Ascending aorta (tissue), 2 donors: ENCODE results near the gene SCYGR8. TPM values are rescaled to one million over a fixed set of nuclear protein-coding genes. Genes with fewer than 3 reads are reported as not detected.

Experiments used
- DNase-seq, 2 donors: peaks; one replicate each; pipeline ENCODE4 v3.0.0-alpha.2; 2019; ENCODE audit warnings: low spot score in 2 of 2
- H3K27ac ChIP-seq, 2 donors: fragments of 200-600 bp; sonication (generic); one replicate each; pipeline ENCODE4 v1.5.1; 2016 to 2017; ENCODE audit warnings: mild to moderate bottlenecking in 1 of 2
- H3K27me3 ChIP-seq: fragments of 200-600 bp; sonication (generic); one replicate; pipeline ENCODE4 v1.5.1; 2017
- H3K36me3 ChIP-seq, 2 donors: fragments of 200-600 bp; sonication (generic); one replicate each; pipeline ENCODE4 v1.5.1; 2016
- H3K4me1 ChIP-seq, 2 donors: fragments of 200-600 bp; sonication (generic); one replicate each; pipeline ENCODE4 v1.5.1; 2016 to 2017; ENCODE audit warnings: mild to moderate bottlenecking in 1 of 2
- H3K4me3 ChIP-seq, 2 donors: fragments of 200-600 bp; sonication (generic); one replicate each; pipeline ENCODE4 v1.5.1; 2016 to 2017; ENCODE audit warnings: mild to moderate bottlenecking in 1 of 2
- H3K9me3 ChIP-seq, 2 donors: fragments of 200-600 bp; sonication (generic); one replicate each; pipeline ENCODE4 v1.5.1; 2016
- intact Hi-C: fragments of 100-400 bp; cut with DNase I; formaldehyde crosslinking; loops from one replicate; pipeline ENCODE4 v1.15.1; 2023
- total RNA-seq: library from RNA; depleted of rRNA; stranded (reverse); fragments of >200 nt; gene quantifications from one replicate; pipeline ENCODE4 v1.1.0, GENCODE V29; 2016
- TF ChIP-seq, protein P1 (sequence below), 3 experiments: fragments of 200-600 bp in 2 of 3; fragments of 450-650 bp in 1 of 3; sonication (generic) in 2 of 3; IDR thresholded peaks; one replicate each; pipeline ENCODE4 v1.5.1; 2016 to 2019; ENCODE audit warnings: antibody characterized with exemption in 3 of 3, mild to moderate bottlenecking in 1 of 3, moderate library complexity in 1 of 3

SCYGR8 gene
- total RNA-seq, 1 donor from 2014 or later: not detected

DNA sequence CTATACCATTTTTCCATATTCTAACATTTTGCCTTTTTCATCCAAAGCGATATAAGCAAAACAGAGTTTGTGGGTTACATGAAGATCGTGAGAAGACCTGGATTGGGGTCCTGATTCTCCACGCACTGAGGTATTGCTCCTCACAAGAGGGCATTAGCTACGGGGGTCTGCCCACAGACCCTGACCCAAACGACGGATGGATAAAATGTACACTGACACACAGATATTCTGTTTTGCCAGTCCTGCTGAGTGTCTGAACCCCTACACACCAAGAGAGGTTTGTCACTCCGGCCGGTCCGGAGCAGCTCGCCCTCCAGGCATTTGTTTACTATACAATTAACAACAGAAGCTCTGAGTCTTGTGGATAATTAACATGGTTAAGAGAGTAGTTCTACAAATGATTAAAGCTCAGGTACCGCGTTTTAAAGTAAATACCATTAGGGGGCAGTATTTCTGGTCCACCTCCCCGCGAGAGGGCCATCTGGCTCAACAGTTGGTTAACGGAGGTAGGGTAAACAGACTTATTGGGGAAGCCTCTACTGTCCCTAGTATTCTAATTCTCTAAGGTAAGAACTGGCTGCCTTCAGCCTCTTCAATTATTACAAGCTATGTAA is 28.4 kb downstream of the SCYGR8 start:
- intact Hi-C loops: no loop called here
- no peaks in the 10 kb centered on the region for H3K9me3 ChIP-seq
- H3K27me3 ChIP-seq: no peaks in the 10 kb centered on the region
- H3K36me3 ChIP-seq: no peaks in the 10 kb centered on the region
- H3K4me3 ChIP-seq: no peak overlapping the region
- H3K4me1 ChIP-seq: no peaks in the 10 kb centered on the region
- TF ChIP-seq, protein P1, sequence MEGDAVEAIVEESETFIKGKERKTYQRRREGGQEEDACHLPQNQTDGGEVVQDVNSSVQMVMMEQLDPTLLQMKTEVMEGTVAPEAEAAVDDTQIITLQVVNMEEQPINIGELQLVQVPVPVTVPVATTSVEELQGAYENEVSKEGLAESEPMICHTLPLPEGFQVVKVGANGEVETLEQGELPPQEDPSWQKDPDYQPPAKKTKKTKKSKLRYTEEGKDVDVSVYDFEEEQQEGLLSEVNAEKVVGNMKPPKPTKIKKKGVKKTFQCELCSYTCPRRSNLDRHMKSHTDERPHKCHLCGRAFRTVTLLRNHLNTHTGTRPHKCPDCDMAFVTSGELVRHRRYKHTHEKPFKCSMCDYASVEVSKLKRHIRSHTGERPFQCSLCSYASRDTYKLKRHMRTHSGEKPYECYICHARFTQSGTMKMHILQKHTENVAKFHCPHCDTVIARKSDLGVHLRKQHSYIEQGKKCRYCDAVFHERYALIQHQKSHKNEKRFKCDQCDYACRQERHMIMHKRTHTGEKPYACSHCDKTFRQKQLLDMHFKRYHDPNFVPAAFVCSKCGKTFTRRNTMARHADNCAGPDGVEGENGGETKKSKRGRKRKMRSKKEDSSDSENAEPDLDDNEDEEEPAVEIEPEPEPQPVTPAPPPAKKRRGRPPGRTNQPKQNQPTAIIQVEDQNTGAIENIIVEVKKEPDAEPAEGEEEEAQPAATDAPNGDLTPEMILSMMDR (IDR thresholded peaks at IDR 0.05): no peak
- no peak overlapping the region for H3K27ac ChIP-seq
- peak in 1 of 2 donors; percentile 18 for DNase-seq

DNA sequence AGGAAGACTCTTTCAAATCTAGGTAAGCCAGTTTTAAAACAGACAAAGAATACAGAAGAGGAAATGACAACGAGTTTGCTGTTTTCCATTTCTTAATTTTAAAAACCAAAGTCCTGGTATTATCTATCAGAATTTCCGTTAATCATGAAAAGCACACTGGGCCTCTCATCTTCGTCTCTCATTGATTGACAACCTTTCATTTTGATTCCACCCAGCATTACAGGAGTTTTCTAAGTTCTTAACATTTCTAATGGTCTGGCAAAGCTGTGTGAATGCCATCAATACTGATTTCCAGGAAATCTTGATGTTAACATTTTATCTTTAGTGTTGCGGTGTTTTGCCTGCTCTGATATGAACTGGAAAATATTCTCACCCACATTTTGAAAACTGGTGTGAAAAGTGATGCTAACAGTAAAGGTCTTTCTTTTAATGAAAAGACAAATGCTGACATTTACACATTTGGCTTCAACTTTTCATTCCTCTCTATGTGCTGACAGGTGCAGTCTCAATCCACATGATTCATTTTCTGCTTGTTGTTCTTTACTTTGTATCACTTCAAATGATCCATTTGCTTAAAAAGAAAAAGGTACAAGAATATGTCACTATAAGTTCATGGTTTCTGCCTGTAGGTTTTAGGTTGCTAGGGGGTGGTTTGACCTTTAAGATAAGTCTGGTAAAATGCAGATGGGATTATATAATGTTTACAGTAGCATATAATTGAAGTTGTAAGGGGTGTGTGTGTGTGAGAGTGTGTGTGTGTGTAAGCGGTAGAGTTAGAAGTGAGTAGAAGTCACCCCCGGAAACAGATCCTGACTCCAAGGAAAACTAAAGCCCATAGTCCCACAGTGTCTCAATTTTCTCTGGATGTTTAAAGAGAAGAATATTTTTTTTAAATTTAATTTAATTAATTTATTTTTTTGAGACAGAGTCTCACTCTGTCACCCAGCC is 29.5 kb downstream of the SCYGR8 start:
- intact Hi-C loops: no loop called here
- H3K27me3 ChIP-seq: no peaks in the 10 kb centered on the region
- H3K9me3 ChIP-seq: no peaks in the 10 kb centered on the region
- DNase-seq: no peak
- no peaks in the 10 kb centered on the region for H3K4me1 ChIP-seq
- H3K4me3 ChIP-seq: no peak overlapping the region
- TF ChIP-seq, protein P1 (IDR thresholded peaks at IDR 0.05): no peak
- H3K27ac ChIP-seq: no peak overlapping the region
- no peaks in the 10 kb centered on the region for H3K36me3 ChIP-seq

DNA sequence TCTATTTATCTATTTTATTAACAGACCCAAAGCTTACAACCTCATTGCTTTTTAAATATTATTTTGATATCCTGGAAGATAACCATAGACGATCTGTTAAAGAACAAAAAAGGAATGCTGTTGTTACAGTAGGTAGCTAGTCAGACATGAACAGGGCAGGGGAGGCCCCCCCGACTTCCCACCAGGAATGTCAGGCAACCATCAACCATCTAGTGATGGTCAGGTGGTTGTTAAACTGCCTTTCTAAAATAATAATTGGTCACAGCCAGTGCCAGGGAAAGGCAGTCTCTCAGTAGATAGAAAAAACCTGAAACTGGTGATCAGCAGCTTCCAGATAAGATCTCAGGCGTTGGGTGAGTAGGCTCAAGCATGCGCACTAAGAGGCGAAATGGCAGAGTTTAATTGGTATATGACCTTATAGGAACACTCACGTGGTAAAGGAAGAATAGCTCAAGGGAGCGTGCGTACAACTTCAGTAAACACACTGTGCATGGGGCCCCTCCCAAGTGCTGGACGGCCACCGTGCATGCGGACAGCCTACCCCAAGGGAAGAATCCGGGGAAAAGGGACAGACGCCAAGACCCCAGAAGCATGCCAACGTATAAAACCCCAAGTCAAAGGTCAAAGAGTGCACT is 35.4 kb downstream of the SCYGR8 start:
- intact Hi-C loops: no loop called here
- TF ChIP-seq, protein P1 (IDR thresholded peaks at IDR 0.05): no peak
- DNase-seq: peak in 1 of 2 donors; percentile 35
- Histone ChIP-seq H3K36me3 (no peaks in the 10 kb centered on the region), H3K4me1 (no peaks in the 10 kb centered on the region), H3K9me3 (no peaks in the 10 kb centered on the region), H3K4me3 (no peak overlapping the region), H3K27ac (no peak overlapping the region), H3K27me3 (no peaks in the 10 kb centered on the region)

DNA sequence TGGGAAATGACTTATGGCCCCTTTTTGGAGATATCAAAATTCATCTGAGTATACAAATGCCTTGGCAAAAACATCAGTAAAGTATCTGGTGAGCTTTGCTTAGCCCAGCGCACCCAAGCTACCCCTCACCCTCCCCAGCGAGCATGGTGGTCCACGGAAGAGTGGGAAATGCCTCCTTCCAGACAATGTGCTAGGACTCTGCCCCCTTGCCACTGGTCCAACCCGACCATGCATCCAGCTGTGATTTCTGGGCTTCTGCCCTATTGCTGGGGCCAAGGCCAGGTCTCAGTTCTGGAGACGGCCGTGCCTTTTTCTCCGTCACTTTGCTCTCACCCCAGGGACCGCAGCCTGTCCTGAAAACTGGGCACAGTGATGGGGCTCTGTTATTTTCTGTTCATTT is 36.1 kb downstream of the SCYGR8 start:
- intact Hi-C loops: no loop called here
- Histone ChIP-seq H3K9me3 (no peaks in the 10 kb centered on the region), H3K4me3 (no peak overlapping the region), H3K4me1 (no peaks in the 10 kb centered on the region), H3K36me3 (no peaks in the 10 kb centered on the region), H3K27me3 (no peaks in the 10 kb centered on the region), H3K27ac (no peak overlapping the region)
- DNase-seq: peak in 1 of 2 donors; percentile 16
- TF ChIP-seq, protein P1 (IDR thresholded peaks at IDR 0.05): no peak

DNA sequence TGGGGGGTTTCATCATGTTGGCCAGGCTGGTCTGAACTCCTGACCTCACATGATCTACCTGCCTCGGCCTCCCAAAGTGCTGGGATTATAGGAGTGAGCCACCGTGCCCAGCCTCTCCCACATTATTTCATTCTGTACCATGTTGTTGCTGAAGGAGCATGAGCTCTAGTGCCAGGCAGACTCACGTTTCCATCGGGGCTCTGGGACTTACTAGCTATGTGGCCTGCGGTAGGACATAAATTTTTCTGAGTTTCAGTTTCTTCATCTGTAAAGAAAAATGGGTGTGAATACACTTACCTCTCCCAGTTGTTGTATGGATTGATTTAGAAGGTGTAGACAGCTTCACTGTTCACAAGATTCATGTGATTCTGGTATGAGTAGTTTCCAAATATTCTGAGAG is 37.1 kb downstream of the SCYGR8 start:
- no peaks in the 10 kb centered on the region for H3K9me3 ChIP-seq
- H3K4me3 ChIP-seq: no peak overlapping the region
- DNase-seq: peak in 1 of 2 donors; percentile 24
- TF ChIP-seq, protein P1 (IDR thresholded peaks at IDR 0.05): no peak
- H3K27ac ChIP-seq: no peak overlapping the region
- intact Hi-C loops: no loop called here
- H3K36me3 ChIP-seq: no peaks in the 10 kb centered on the region
- no peaks in the 10 kb centered on the region for H3K27me3 ChIP-seq
- H3K4me1 ChIP-seq: no peaks in the 10 kb centered on the region
